HEK293 (cell line): ENCODE measurements around the gene SEMA6D.

Experiments
- CTCF ChIA-PET: fragments of 350-600 bp; formaldehyde crosslinking; extraction: SDS; loops from one replicate; lab custom pipeline; 2021; ENCODE audit warnings: antibody characterized with exemption; lab: Yijun Ruan, JAX
- POLR2A ChIA-PET: fragments of 300-600 bp; formaldehyde crosslinking; extraction: SDS; loops from one replicate; lab custom pipeline; 2020; ENCODE audit warnings: antibody characterized with exemption, inconsistent platforms; lab: Yijun Ruan, JAX
- H3K27ac ChIP-seq: fragments of 200-500 bp; sonication (Bioruptor generic); 2 replicates; pipeline ENCODE4 v1.5.1; 2014; ENCODE audit warnings: low read depth, low read length, control low read depth, inconsistent platforms; ENCODE audit errors: extremely low read depth
- H3K36me3 ChIP-seq, 2 experiments: fragments of 200-500 bp in 1 of 2; sonication (Bioruptor generic) in 1 of 2; 1 replicate in 1 of 2; 2 replicates in 1 of 2; pipeline ENCODE4 v1.5.1; 2014 to 2017; ENCODE audit warnings: inconsistent platforms in 2 of 2, low read length in 2 of 2; ENCODE audit not compliant: control insufficient read depth in 2 of 2, insufficient read depth in 1 of 2
- H3K4me1 ChIP-seq: fragments of 200-500 bp; sonication (Bioruptor generic); 2 replicates; pipeline ENCODE4 v1.5.1; 2014; ENCODE audit warnings: mild to moderate bottlenecking, low read length, inconsistent platforms; ENCODE audit not compliant: control insufficient read depth, insufficient read depth
- H3K4me3 ChIP-seq: 2 replicates; pipeline ENCODE4 v1.5.1; 2011; ENCODE audit warnings: low read depth, mild to moderate bottlenecking, control low read depth, low read length, moderate library complexity
- H3K9me3 ChIP-seq: fragments of 200-500 bp; sonication (Bioruptor generic); 2 replicates; pipeline ENCODE4 v1.5.1; 2014; ENCODE audit warnings: low read depth, low read length, inconsistent platforms; ENCODE audit not compliant: control insufficient read depth, insufficient read depth
- GLIS1 ChIP-seq: fragments of 450-650 bp; formaldehyde crosslinking; IDR thresholded peaks from 2 replicates; pipeline ENCODE4 v1.5.1; 2016; ENCODE audit warnings: missing biosample characterization, missing genetic modification characterization
- PATZ1 ChIP-seq: fragments of 450-650 bp; formaldehyde crosslinking; IDR thresholded peaks from 2 replicates; pipeline ENCODE4 v1.5.1; 2016; ENCODE audit warnings: missing biosample characterization, missing genetic modification characterization
- ZEB2 ChIP-seq: fragments of 450-650 bp; formaldehyde crosslinking; IDR thresholded peaks from 2 replicates; pipeline ENCODE4 v1.5.1; 2016; ENCODE audit warnings: missing biosample characterization, missing genetic modification characterization
- ZFHX2 ChIP-seq: fragments of 450-650 bp; formaldehyde crosslinking; conservative IDR thresholded peaks from 2 replicates; pipeline ENCODE4 v1.5.1; 2016; ENCODE audit warnings: missing biosample characterization, missing genetic modification characterization
- ZNF132 ChIP-seq: fragments of 450-650 bp; formaldehyde crosslinking; IDR thresholded peaks from 2 replicates; pipeline ENCODE4 v1.5.1; 2017; ENCODE audit warnings: missing biosample characterization, missing genetic modification characterization, borderline replicate concordance
- ZNF292 ChIP-seq: fragments of 450-650 bp; formaldehyde crosslinking; IDR thresholded peaks from 2 replicates; pipeline ENCODE4 v1.5.1; 2016; ENCODE audit warnings: low read depth, missing biosample characterization, missing genetic modification characterization, borderline replicate concordance
- ZNF302 ChIP-seq: fragments of 450-650 bp; formaldehyde crosslinking; IDR thresholded peaks from 2 replicates; pipeline ENCODE4 v1.5.1; 2016; ENCODE audit warnings: missing biosample characterization, missing genetic modification characterization, low read depth
- ZNF341 ChIP-seq: fragments of 450-650 bp; formaldehyde crosslinking; IDR thresholded peaks from 2 replicates; pipeline ENCODE4; 2016; ENCODE audit warnings: low read depth, missing biosample characterization, missing genetic modification characterization
- ZNF654 ChIP-seq: fragments of 450-650 bp; formaldehyde crosslinking; IDR thresholded peaks from 2 replicates; pipeline ENCODE4 v1.5.1; 2016; ENCODE audit warnings: low read depth, missing biosample characterization, missing genetic modification characterization
- ZNF747 ChIP-seq: fragments of 450-650 bp; formaldehyde crosslinking; IDR thresholded peaks from 2 replicates; pipeline ENCODE4 v1.5.1; 2016; ENCODE audit warnings: missing biosample characterization, missing genetic modification characterization
- ZNF76 ChIP-seq: fragments of 450-650 bp; formaldehyde crosslinking; IDR thresholded peaks from 2 replicates; pipeline ENCODE4; 2016; ENCODE audit warnings: low read depth, missing biosample characterization, missing genetic modification characterization, borderline replicate concordance
- TF ChIP-seq, protein P1 (sequence below): fragments of 450-650 bp; formaldehyde crosslinking; IDR thresholded peaks from 2 replicates; pipeline ENCODE4 v1.5.1; 2017; ENCODE audit warnings: missing biosample characterization, missing genetic modification characterization
- TF ChIP-seq, protein P2 (sequence below): IDR thresholded peaks from 2 replicates; pipeline ENCODE4 v1.6.1; 2011; ENCODE audit warnings: mild to moderate bottlenecking, low read depth, low read length, borderline replicate concordance

The SEMA6D gene

GRCh38 chr15:47708161-47708980 lies 8.9 kb upstream of the SEMA6D start (continued):
- TF ChIP-seq PATZ1 (tag by site-specific recombination), result no peak

DNA sequence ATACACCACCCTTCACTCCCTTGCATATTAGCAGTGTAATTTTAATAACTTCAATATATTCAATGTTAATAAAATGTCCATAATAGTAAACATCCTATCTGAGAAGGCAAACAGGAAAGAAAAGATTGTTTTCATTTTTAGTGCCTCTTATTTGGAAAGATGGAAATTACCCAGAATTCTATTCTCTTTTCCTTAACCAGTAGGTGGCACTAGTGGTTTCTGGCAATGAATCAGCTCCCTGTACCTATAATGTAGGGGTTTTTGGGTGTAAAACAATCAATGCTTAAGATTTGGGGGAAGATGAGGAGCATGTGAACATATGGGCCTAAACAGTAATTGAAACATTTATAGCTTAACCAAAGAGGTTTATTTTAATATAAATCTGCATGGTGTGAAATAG lies 5.7 kb upstream of the SEMA6D start:
- no peak overlapping the region for H3K4me3 ChIP-seq
- POLR2A ChIA-PET, result interaction anchor here (0.7 kb wide), 1 partner anchor 125 kb away, joined by 3 read pairs; no protein-coding TSS in a partner anchor
- no peak overlapping the region for H3K27ac ChIP-seq
- no peaks in the 10 kb centered on the region for H3K9me3 ChIP-seq
- no peaks in the 10 kb centered on the region for H3K36me3 ChIP-seq
- TF ChIP-seq, protein P1, sequence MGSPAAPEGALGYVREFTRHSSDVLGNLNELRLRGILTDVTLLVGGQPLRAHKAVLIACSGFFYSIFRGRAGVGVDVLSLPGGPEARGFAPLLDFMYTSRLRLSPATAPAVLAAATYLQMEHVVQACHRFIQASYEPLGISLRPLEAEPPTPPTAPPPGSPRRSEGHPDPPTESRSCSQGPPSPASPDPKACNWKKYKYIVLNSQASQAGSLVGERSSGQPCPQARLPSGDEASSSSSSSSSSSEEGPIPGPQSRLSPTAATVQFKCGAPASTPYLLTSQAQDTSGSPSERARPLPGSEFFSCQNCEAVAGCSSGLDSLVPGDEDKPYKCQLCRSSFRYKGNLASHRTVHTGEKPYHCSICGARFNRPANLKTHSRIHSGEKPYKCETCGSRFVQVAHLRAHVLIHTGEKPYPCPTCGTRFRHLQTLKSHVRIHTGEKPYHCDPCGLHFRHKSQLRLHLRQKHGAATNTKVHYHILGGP (tag by site-specific recombination), result no peak
- TF ChIP-seq ZNF76 (tag by site-specific recombination) (peak; percentile 70), ZNF654 (tag by site-specific recombination) (peak; percentile 65)
- TF ChIP-seq, protein P2, sequence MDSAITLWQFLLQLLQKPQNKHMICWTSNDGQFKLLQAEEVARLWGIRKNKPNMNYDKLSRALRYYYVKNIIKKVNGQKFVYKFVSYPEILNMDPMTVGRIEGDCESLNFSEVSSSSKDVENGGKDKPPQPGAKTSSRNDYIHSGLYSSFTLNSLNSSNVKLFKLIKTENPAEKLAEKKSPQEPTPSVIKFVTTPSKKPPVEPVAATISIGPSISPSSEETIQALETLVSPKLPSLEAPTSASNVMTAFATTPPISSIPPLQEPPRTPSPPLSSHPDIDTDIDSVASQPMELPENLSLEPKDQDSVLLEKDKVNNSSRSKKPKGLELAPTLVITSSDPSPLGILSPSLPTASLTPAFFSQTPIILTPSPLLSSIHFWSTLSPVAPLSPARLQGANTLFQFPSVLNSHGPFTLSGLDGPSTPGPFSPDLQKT, result no peak
- CTCF ChIA-PET, result interaction anchor here (0.6 to 2.7 kb wide), 15 partner anchors 10 to 567 kb away, joined by 3 to 23 read pairs (median 4); no protein-coding TSS in a partner anchor
- peaks cover 3% of the 10 kb centered on the region; the same call in 1 of the 2 replicates for H3K4me1 ChIP-seq

- ChIA-PET CTCF (no interaction called here), POLR2A (no interaction called here)
- TF ChIP-seq ZNF341 (no peak), GLIS1 (tag by site-specific recombination) (no peak), ZFHX2 (no peak), ZNF302 (tag by site-specific recombination) (no peak), ZNF747 (tag by site-specific recombination) (no peak), ZNF292 (tag by site-specific recombination) (no peak)
- Histone ChIP-seq H3K27ac (no peak overlapping the region), H3K4me1 (peaks cover 3% of the 10 kb centered on the region), H3K36me3 (no peaks in the 10 kb centered on the region), H3K4me3 (no peak overlapping the region), H3K9me3 (no peaks in the 10 kb centered on the region)
Measured at GRCh38 chr15:47715402-47715801, 1.9 kb upstream of the SEMA6D start.

DNA sequence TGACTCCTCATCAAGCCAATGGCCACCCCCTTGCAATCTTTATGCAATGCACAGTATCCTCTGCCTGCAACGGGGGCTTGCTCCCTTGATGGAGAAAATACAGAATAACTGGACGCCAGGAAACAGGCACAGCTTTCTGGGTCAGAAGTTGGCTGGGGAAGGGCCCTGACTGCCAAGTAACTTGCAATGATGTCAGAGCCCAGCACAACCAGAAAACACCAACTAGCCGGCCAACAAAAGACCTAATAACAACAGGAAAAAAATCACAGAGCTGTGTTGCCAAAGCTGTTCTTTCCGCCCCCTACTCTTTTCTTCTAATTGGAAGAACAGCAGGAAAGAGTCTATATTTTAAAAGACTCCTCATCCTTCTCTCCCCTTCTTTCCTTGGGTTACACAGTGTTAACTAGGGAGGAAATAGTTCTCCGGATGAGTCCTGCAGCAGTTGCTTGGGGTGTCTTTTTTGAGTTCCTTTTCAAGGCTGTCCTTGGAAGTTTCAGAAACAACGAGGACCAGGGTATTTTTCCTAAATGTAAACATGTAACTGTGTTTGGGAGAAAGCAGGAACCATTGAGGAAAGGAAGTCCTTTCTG lies 1.4 kb upstream of the SEMA6D start:
- CTCF ChIA-PET, result interaction anchor here (0.6 to 0.8 kb wide), 2 partner anchors 35 to 87 kb away, joined by 4 to 5 read pairs; no protein-coding TSS in a partner anchor
- no peaks in the 10 kb centered on the region for H3K36me3 ChIP-seq
- H3K27ac ChIP-seq, result no peak overlapping the region
- TF ChIP-seq ZNF132 (tag by site-specific recombination) (no peak), ZEB2 (tag by site-specific recombination) (no peak), ZNF341 (peak; percentile 53)
- POLR2A ChIA-PET, result no interaction called here
- H3K4me3 ChIP-seq, result no peak overlapping the region
- peaks cover 6% of the 10 kb centered on the region for H3K4me1 ChIP-seq
- H3K9me3 ChIP-seq, result no peaks in the 10 kb centered on the region
